Heart left ventricle (tissue), 13 donors: ENCODE data around the gene PRR4.

ENCODE experiments used
- CTCF ChIP-seq, 12 donors: fragments of 200-600 bp; sonication (generic) in 4 of 12; IDR thresholded peaks; one replicate each; pipeline versions ENCODE4 v1.5.0 to v1.8.0; 2018 to 2022; ENCODE audit warnings: antibody characterized with exemption in 12 of 12, mild to moderate bottlenecking in 5 of 12
- POLR2A ChIP-seq, 2 donors: fragments of 450-650 bp; IDR thresholded peaks; one replicate each; pipeline ENCODE4 v1.6.1; 2017; ENCODE audit warnings: antibody characterized with exemption in 2 of 2, mild to moderate bottlenecking in 2 of 2, moderate library complexity in 2 of 2
- donor health status: ischemic (EF 13 %, LVEDD 7.1; RV severe dilation, severe dysfunction).
- donor health status: DM: no; HTN: yes; CAD: no.
- donor health status: DM: no; HTN: no; CAD: no.
- donor health status: ischemic (EF 25% LVEDD 6.9; RV normal size, moderate dysfunction).
- donor health status: ischemic (EF 25% LVEDD 5.7; RV mildly dilated, moderate dysfunction).
- donor health status: ischemic (EF 35%, LVEDD 5.7; RV mildly dilated, moderate dysfunction).
- donor health status: nonischemic (EF 11% LVEDD 7.7; RV severe dilation, severe dysfunction).
- donor health status: DM: yes; HTN: yes; CAD: no.
- donor health status: PGD.
- donor health status: ischemic (EF 29% LVEDD 5.4; RV normal size, mild dysfunction).
- donor health status: nonischemic (EF 23%, LVEDD 6.1; RV moderate dilation, normal function).

- TF ChIP-seq CTCF (IDR thresholded peaks at IDR 0.05) (no peak), POLR2A (IDR thresholded peaks at IDR 0.05) (no peak)
Measured at GRCh38 chr12:10884086-10884725, 34.9 kb upstream of the PRR4 start, which contains the start of gene PRH1.
